Neural cell (in vitro differentiated cells): ENCODE results near the gene ZBTB7A. TPM values are rescaled to one million over a fixed set of nuclear protein-coding genes. Genes with fewer than 3 reads are reported as not detected.

ENCODE experiments used
- H2AFZ ChIP-seq: fragments of 200-600, 300-800 bp; sonication (generic), shearing (Covaris generic); 2 replicates; pipeline ENCODE4 v1.6.0; 2014; ENCODE audit warnings: low read depth, mild to moderate bottlenecking, antibody characterized with exemption, low read length, moderate library complexity
- H3F3A ChIP-seq: fragments of 200-600 bp; shearing (Covaris generic); 2 replicates; pipeline ENCODE4 v1.6.1; 2016; ENCODE audit warnings: mild to moderate bottlenecking, moderate library complexity, mixed read lengths, antibody characterized with exemption, low read length; ENCODE audit not compliant: insufficient read depth, poor library complexity, severe bottlenecking
- H3K27ac ChIP-seq: fragments of 200-600, 300-800 bp; sonication (generic), shearing (Covaris generic); 2 replicates; pipeline ENCODE4 v1.5.1; 2014; ENCODE audit warnings: mild to moderate bottlenecking, low read length, moderate library complexity
- H3K27me3 ChIP-seq: fragments of 300-800, 200-600 bp; sonication (generic), shearing (Covaris generic); 2 replicates; pipeline ENCODE4 v1.6.0; 2014; ENCODE audit warnings: mild to moderate bottlenecking, low read depth, low read length, moderate library complexity; ENCODE audit not compliant: insufficient read depth
- H3K36me3 ChIP-seq: fragments of 300-800, 200-600 bp; sonication (generic), shearing (Covaris generic); 2 replicates; pipeline ENCODE4 v1.5.1; 2014; ENCODE audit warnings: mild to moderate bottlenecking, antibody characterized with exemption, low read length, moderate library complexity; ENCODE audit not compliant: insufficient read depth
- H3K4me2 ChIP-seq: fragments of 300-800, 200-600 bp; sonication (generic), shearing (Covaris generic); 2 replicates; pipeline ENCODE4 v1.6.0; 2014; ENCODE audit warnings: mild to moderate bottlenecking, low read length
- H3K4me3 ChIP-seq: fragments of 300-800, 200-600 bp; sonication (generic), shearing (Covaris generic); 2 replicates; pipeline ENCODE4 v1.5.1; 2014; ENCODE audit warnings: mild to moderate bottlenecking, low read length, moderate library complexity
- H3K79me2 ChIP-seq: fragments of 200-600 bp; shearing (Covaris generic); replicated peaks from 2 replicates; pipeline ENCODE4 v1.6.0; 2014; ENCODE audit warnings: mild to moderate bottlenecking, low read length, moderate library complexity; ENCODE audit not compliant: insufficient read depth
- H3K9ac ChIP-seq: fragments of 300-800, 200-600 bp; sonication (generic), shearing (Covaris generic); 2 replicates; pipeline ENCODE4 v1.6.1; 2016; ENCODE audit warnings: mild to moderate bottlenecking, low read length, mixed read lengths
- H3K9me2 ChIP-seq: fragments of 200-600 bp; shearing (Covaris generic); 2 replicates; pipeline ENCODE4 v1.6.1; 2016; ENCODE audit warnings: mild to moderate bottlenecking, low read length, mixed read lengths; ENCODE audit not compliant: insufficient read depth
- H3K9me3 ChIP-seq: fragments of 200-600, 300-800 bp; sonication (generic), shearing (Covaris generic); 2 replicates; pipeline ENCODE4 v1.6.1; 2016; ENCODE audit warnings: mild to moderate bottlenecking, mixed run types, low read length, moderate library complexity, mixed read lengths
- H4K20me1 ChIP-seq: fragments of 200-600 bp; shearing (Covaris generic); 2 replicates; pipeline ENCODE4 v1.6.1; 2016; ENCODE audit warnings: mild to moderate bottlenecking, mixed run types; ENCODE audit not compliant: insufficient read depth
- EP300 ChIP-seq: fragments of 450-650 bp; conservative IDR thresholded peaks from 2 replicates; pipeline ENCODE4 v1.6.1; 2014; ENCODE audit warnings: antibody characterized with exemption, mild to moderate bottlenecking, moderate library complexity; ENCODE audit not compliant: poor library complexity, severe bottlenecking
- polyA plus RNA-seq: library from polyadenylated mRNA; depleted of rRNA; stranded (reverse); fragments of >200 nt; gene quantifications from 2 replicates; pipeline ENCODE4 v1.2.3, GENCODE V29; 2014

ZBTB7A gene
- polyA plus RNA-seq, 1 donor from 2014 or later = 1.7 TPM

- H3K4me2 ChIP-seq = no peak overlapping the region
- H3K4me3 ChIP-seq = no peak overlapping the region
- H3F3A ChIP-seq = no peaks in the 10 kb centered on the region
- H3K9me2 ChIP-seq = no peaks in the 10 kb centered on the region
- H3K36me3 ChIP-seq = no peaks in the 10 kb centered on the region
- H4K20me1 ChIP-seq = no peaks in the 10 kb centered on the region
- H3K9me3 ChIP-seq = no peaks in the 10 kb centered on the region
- no peak for TF ChIP-seq EP300
- H2AFZ ChIP-seq = no peak overlapping the region
- H3K27ac ChIP-seq = no peak overlapping the region
- H3K9ac ChIP-seq = no peak overlapping the region
- no peaks in the 10 kb centered on the region for H3K27me3 ChIP-seq
- no peaks in the 10 kb centered on the region for H3K79me2 ChIP-seq
Observed at GRCh38 chr19:3995607-3996006, 71.1 kb downstream of the ZBTB7A start.

Other genes starting within 250 kb of the ZBTB7A start
- 9.0 and 16.9 TPM in 2 replicates for gene ZFR2, start 197.9 kb downstream of the ZBTB7A start, polyA plus RNA-seq
- 73.8 and 85.0 TPM in 2 replicates for gene ATCAY, start 186.2 kb downstream of the ZBTB7A start, polyA plus RNA-seq
- gene NMRK2, start 133.8 kb downstream of the ZBTB7A start, polyA plus RNA-seq = not detected in 2 replicates
- gene DAPK3, start 95.8 kb downstream of the ZBTB7A start, polyA plus RNA-seq = 100 and 118 TPM in 2 replicates
- 716 and 865 TPM in 2 replicates for gene EEF2, start 81.4 kb downstream of the ZBTB7A start, polyA plus RNA-seq
- 22.3 and 27.0 TPM in 2 replicates for gene PIAS4, start 59.2 kb downstream of the ZBTB7A start, polyA plus RNA-seq
- 95.5 and 102 TPM in 2 replicates for gene MAP2K2, start 57.2 kb upstream of the ZBTB7A start, polyA plus RNA-seq
- gene CREB3L3, start 86.7 kb upstream of the ZBTB7A start, polyA plus RNA-seq = not detected in 2 replicates
- 42.7 and 42.8 TPM in 2 replicates for gene SIRT6, start 115.7 kb upstream of the ZBTB7A start, polyA plus RNA-seq
- gene ANKRD24, start 115.8 kb upstream of the ZBTB7A start, polyA plus RNA-seq = 2.8 and 3.3 TPM in 2 replicates
- gene EBI3, start 162.6 kb upstream of the ZBTB7A start, polyA plus RNA-seq = not detected in 2 replicates
- gene YJU2, start 180.2 kb upstream of the ZBTB7A start, polyA plus RNA-seq = 32.6 and 35.4 TPM in 2 replicates
- 188 and 191 TPM in 2 replicates for gene SHD, start 212.4 kb upstream of the ZBTB7A start, polyA plus RNA-seq
- gene TMIGD2, start 235.5 kb upstream of the ZBTB7A start, polyA plus RNA-seq = not detected in 2 replicates
- 114 and 158 TPM in 2 replicates for gene FSD1, start 237.7 kb upstream of the ZBTB7A start, polyA plus RNA-seq